Testis (tissue), 3 donors: ENCODE measurements around the gene MYL6B. TPM values are rescaled to one million over a fixed set of nuclear protein-coding genes. Genes with fewer than 3 reads are reported as not detected.

Experiments
- DNase-seq: peaks from one replicate; pipeline ENCODE4 v3.0.0-alpha.2; 2019
- H3K27ac ChIP-seq, 2 donors: fragments of 200-600 bp; sonication (generic); one replicate each; pipeline ENCODE4 v1.5.1; 2019
- H3K27me3 ChIP-seq: fragments of 200-600 bp; sonication (generic); one replicate; pipeline ENCODE4 v1.5.1; 2019
- H3K36me3 ChIP-seq: fragments of 200-600 bp; sonication (generic); one replicate; pipeline ENCODE4 v1.5.1; 2017; ENCODE audit warnings: low read depth; ENCODE audit errors: missing control alignments
- H3K4me1 ChIP-seq: fragments of 200-600 bp; sonication (generic); one replicate; pipeline ENCODE4 v1.5.1; 2019
- H3K4me3 ChIP-seq, 2 donors: fragments of 200-600 bp; sonication (generic); one replicate each; pipeline ENCODE4 v1.5.1; 2017 to 2019
- H3K9me3 ChIP-seq: fragments of 200-600 bp; sonication (generic); one replicate; pipeline ENCODE4 v1.5.1; 2017
- CTCF ChIP-seq, 3 experiments: fragments of 450-650 bp in 2 of 3; fragments of 200-600 bp in 1 of 3; sonication (generic) in 1 of 3; IDR thresholded peaks; one replicate each; pipeline ENCODE4 v1.5.1; 2016 to 2019; ENCODE audit warnings: antibody characterized with exemption in 3 of 3, mild to moderate bottlenecking in 2 of 3, moderate library complexity in 1 of 3
- POLR2A ChIP-seq: fragments of 450-650 bp; IDR thresholded peaks from one replicate; pipeline ENCODE4 v1.6.1; 2017; ENCODE audit warnings: antibody characterized with exemption, mild to moderate bottlenecking, moderate library complexity
- WGBS, 2 donors: methylation state at CpG; one replicate each; pipeline ENCODE4 v1.1.5; 2018; 5-methylcytosine and 5-hydroxymethylcytosine counted together
- intact Hi-C: fragments of 100-400 bp; cut with DNase I; formaldehyde crosslinking; loops from one replicate; pipeline ENCODE4 v1.15.1; 2023; ENCODE audit warnings: low total_unique reads
- polyA plus RNA-seq: library from polyadenylated mRNA; stranded (reverse); fragments of 350-450 nt; fragmentation: Illumina TruSeq; extraction: RNeasy Lipid Tissue Mini Kit (QIAGEN cat#74804); gene quantifications from one replicate; pipeline ENCODE4 v1.2.3, GENCODE V29; 2014; ENCODE audit warnings: low read depth, low replicate concordance; ENCODE audit not compliant: insufficient read depth
- total RNA-seq, 2 donors: library from RNA; depleted of rRNA; stranded (reverse); fragments of >200 nt; gene quantifications; one replicate each; pipeline ENCODE4 v1.2.3, GENCODE V29; 2016

The MYL6B gene
- total and polyA plus RNA-seq, 3 donors from 2014 or later: 229 to 480 (median 428) TPM

- Histone ChIP-seq H3K36me3 (no peaks in the 10 kb centered on the region), H3K4me1 (peaks cover 25% of the 10 kb centered on the region), H3K27ac (no peak overlapping the region), H3K9me3 (no peaks in the 10 kb centered on the region), H3K27me3 (no peaks in the 10 kb centered on the region), H3K4me3 (no peak overlapping the region)
- intact Hi-C loops: no loop called here
- 81 to 85% methylated on average over 4 of the region's 4 CpGs for WGBS, 2 donors
- no peak for DNase-seq
- TF ChIP-seq POLR2A: no peak
- TF ChIP-seq CTCF (IDR thresholded peaks at IDR 0.05): no peak
Measured at GRCh38 chr12:56130876-56131275, 21.5 kb upstream of the MYL6B start.

GRCh38 chr12:56134897-56135296, 17.5 kb upstream of the MYL6B start:
- intact Hi-C loops: no loop called here
- Histone ChIP-seq H3K36me3 (no peaks in the 10 kb centered on the region), H3K4me1 (peaks cover 4% of the 10 kb centered on the region), H3K27ac (no peak overlapping the region), H3K27me3 (no peaks in the 10 kb centered on the region), H3K4me3 (no peak overlapping the region), H3K9me3 (no peaks in the 10 kb centered on the region)
- DNase-seq: no peak
- no peak for TF ChIP-seq POLR2A
- TF ChIP-seq CTCF (IDR thresholded peaks at IDR 0.05): no peak
- WGBS, 2 donors: 96 to 97% methylated on average over 6 of the region's 6 CpGs

GRCh38 chr12:56137853-56138571, 14.4 kb upstream of the MYL6B start:
- 86 to 96% methylated on average over 13 to 14 of the region's 14 CpGs for WGBS, 2 donors
- intact Hi-C loops: no loop called here
- no peak for DNase-seq
- no peak for TF ChIP-seq POLR2A
- TF ChIP-seq CTCF (IDR thresholded peaks at IDR 0.05): no peak
- Histone ChIP-seq H3K9me3 (no peaks in the 10 kb centered on the region), H3K4me3 (no peak overlapping the region), H3K27ac (no peak overlapping the region), H3K4me1 (no peaks in the 10 kb centered on the region), H3K27me3 (no peaks in the 10 kb centered on the region), H3K36me3 (no peaks in the 10 kb centered on the region)

GRCh38 chr12:56141946-56142784, 10.2 kb upstream of the MYL6B start:
- Histone ChIP-seq H3K27ac (no peak overlapping the region), H3K9me3 (no peaks in the 10 kb centered on the region), H3K4me1 (peaks cover 13% of the 10 kb centered on the region), H3K4me3 (no peak overlapping the region), H3K27me3 (no peaks in the 10 kb centered on the region), H3K36me3 (no peaks in the 10 kb centered on the region)
- WGBS, 2 donors: 85 to 94% methylated on average over 19 of the region's 19 CpGs
- intact Hi-C loops: no loop called here
- no peak for DNase-seq
- TF ChIP-seq POLR2A (no peak), CTCF (IDR thresholded peaks at IDR 0.05) (no peak)
